ENCODE results near the gene PUS1.
"Not testable (repeated sequence)": the region's sequence is repeated elsewhere in the genome, so short reads cannot be mapped to it uniquely, and the experiment has no call there.

The PUS1 gene

DNA sequence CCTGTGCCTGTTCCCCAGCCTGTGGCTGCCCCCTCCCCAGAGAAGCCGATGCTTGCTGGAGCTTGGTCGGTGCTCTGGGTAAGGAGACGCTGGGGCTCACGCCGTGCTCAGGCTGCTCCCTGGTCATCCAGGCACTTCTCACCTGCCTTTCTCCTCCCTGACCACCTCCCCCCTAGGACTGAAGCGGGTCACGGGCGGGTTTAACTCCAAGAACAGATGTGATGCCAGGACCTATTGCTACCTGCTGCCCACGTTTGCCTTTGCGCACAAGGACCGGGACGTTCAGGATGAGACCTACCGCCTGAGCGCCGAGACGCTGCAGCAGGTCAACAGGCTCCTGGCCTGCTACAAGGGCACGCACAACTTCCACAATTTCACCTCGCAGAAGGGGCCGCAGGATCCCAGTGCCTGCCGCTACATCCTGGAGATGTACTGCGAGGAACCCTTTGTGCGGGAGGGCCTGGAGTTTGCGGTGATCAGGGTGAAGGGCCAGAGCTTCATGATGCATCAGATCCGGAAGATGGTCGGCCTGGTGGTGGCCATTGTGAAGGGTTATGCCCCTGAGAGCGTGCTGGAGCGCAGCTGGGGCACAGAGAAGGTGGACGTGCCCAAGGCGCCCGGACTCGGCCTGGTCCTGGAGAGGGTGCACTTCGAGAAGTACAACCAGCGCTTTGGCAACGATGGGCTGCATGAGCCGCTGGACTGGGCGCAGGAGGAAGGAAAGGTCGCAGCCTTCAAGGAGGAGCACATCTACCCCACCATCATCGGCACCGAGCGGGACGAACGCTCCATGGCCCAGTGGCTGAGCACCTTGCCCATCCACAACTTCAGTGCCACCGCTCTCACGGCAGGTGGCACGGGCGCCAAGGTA, 12.3 kb downstream of the PUS1 start:
- DNase-seq = no peak

DNA sequence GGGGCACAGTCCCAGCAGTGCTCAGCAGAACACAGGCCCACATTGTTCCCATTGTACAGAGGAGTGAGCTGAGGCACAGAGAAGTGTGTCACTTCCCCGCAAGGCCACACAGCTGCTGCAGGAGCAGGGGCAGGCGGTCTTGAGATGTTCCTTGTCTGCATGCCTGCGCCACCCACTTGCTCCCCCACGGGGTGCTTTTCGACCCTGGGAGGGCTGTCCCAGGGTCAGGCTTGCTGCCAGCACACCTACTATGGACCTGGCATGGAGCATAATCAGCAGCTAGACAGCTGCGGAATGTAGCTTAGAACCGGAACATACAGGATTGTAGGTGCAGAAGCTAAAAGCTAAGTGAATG, 12.9 kb downstream of the PUS1 start:
- no peak for DNase-seq

DNA sequence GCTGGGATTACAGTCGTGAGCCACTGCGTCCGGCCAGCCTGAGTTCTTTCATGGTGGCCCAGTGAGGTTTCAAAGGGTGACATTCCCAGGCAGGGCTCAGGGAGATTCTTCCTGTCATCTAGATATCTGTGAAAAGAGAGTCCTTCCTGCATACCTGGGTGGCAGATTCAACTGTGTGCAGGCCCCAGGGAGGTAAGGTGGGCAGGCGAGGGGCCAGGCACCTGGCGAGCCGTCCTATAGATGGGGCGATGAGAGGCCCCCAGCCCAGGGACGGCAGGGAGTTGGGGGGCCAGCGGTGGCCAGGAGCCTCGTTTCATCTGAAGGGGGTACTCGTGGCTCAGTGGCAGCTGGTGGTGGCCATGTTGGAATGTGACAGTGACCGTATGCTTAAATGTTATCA, 13.6 kb downstream of the PUS1 start:
- no peak for DNase-seq

DNA sequence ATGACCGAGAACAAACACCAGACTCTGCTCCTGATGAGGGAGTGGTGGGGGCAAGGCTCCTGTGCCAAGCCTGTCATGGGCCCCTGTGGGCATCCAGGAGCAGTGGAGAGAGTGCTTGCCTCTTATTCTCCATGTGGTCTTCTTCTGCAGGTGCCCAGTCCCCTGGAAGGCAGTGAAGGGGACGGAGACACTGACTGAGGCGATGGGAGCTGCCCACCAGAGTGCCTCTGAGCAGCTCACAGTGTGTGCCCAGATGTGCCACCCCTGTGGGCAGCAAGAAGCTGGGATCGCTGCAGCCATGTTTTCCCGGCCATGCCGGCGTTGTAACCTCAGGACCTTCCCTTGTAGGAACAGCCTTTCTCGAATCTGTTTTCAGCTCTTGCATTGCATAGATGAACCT, 14.3 kb downstream of the PUS1 start:
- DNase-seq = no peak

DNA sequence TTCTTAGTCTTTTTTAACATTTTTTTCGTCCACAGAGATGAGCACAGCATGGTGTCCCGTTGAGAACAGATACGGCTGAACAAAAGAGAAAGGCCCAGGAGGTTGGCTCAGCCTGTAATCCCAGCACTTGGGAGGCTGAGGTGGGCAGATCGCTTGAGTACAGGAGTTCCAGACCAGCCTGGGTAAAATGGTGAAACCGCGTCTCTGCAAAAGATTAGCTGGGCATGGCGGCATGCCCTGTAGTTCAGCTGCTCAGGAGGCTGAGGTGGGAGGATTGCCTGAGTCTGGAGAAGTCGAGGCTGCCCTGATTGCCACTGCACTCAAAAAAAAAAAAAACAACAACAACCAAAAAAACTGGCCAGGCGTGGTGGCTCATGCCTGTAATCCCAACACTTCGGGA, 14.8 kb downstream of the PUS1 start:
- DNase-seq = no peak

DNA sequence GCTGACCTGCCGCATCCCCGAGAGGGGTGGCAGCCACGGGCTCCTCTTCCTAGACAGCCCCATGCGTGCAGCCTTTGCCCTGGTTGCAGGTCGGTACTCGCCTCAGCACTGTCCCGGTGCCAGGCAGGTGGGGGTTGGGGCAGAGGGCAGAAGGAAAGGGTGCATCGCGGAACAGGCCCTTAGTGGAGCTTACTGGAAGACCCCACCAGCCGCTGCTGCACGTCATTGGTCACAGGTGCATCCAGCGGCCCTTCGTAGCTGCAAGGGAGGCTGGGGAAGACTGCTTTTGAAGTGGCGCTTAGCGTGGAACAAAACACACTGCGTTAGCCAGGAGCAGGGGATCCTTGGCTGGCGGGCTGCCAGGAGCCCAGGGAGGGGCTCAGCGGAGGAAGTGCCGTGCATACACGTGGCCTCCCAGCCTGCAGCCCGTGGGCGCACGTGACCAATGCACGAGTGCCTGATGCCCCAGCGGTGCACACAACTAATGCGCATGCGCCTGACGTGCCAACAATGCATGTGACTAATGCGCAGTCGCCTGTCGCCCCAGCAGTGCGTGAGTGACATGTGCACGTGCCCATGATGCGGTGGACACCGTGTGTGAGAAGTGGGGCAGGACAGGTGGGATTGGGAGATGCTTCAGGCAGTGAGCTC, 15.7 kb downstream of the PUS1 start:
- DNase-seq = no peak

DNA sequence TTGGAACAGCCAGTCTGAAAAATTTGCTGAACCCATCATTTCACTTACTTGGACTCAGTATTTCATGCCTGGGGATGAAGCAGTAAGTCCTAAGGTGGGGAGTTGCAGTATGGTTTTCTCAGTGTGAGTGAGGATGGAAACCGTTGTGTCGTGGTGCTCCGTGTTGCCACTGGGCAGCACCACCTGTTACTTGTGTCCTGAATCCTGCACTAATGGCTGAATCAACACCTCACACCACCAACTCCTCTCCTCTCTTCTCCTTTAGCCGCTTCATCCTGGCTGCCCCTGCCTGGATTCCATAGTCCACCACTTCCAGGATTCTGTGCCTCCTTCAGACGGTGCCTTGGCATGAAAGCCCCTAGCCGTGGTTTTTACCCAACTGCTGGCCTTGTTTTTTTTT, 17.7 kb downstream of the PUS1 start:
- no peak for DNase-seq

DNA sequence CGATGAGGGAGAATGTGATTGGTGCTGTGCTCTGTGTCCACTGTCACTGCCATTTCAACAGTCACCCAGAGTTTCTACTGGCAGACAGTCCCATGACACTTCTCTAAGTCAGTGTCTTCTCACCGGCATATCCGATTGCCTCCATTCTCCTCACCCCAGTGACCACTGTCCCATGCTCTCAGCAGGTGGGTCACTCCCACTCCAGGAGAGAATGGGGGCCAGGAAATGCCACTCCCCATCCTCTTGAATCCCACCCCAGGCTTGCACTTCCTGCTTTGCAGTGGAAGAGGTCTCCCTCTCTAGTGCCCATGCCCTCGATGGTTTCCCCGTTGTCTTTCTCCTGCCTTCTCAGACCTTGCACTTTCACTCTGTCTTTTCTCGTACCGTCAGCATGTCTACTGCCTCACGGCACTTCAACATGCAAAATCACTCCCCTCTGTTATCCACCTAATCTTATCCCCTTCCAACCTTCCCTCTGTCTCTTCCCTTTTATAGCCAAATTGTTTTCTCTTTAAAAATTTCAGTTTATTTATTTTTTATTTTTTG, 18.5 kb downstream of the PUS1 start:
- no peak for DNase-seq

DNA sequence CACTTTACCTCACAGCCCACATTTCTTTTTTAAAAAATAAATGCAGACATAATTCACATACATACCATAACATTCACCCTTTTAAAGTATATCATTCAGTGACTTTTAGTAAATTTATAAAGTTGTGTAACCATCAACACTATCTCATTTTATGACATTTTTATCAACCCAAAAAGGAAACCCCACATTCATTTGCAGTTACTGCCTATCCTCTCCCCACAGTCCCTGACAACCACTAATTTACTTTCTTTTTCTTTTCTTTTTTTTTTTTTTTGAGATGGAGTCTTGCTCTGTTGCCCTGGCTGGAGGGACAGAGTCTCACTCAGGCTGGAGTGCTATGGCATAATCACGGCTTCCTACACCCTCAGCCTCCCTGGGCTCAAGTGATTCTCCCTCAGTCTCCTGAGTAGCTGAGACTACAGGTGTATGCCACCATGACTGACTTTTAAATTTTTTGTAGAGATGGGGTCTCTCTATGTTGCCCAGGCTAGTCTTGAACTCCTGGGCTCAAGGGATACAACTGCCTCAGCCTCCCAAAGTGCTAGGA, 19.2 kb downstream of the PUS1 start:
- DNase-seq = no peak

DNA sequence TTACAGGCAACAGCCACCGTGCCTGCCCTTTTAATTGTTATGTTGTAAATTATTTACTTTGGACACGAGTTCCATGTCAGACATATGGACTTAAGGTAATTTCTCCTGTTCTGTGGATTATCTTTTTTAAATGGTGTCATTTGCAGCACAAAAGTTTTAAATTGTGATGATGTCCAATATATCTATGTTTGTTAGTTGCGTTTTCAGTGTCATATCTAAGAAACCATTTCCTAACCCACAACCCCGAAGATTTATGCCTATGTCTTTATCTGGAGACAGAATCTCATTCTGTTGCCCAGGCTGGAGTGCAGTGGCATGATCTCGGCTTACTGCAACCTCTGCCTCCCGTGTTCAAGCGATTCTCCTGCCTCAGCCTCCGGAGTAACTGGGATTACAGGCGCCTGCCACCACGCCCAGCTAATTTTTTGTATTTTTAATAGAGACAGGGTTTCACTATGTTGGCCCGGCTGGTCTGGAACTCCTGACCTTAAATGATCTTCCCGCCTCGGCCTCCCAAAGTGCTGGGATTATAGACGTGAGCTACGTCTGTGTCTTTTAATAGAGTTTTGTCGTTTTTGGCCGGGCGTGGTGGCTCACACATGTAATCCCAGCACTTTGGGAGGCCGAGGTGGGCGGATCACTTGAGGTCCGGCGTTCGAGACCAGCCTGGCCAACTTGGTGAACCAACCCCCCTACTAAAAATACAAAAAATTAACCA, 19.8 kb downstream of the PUS1 start:
- not testable (repeated sequence) for DNase-seq

DNA sequence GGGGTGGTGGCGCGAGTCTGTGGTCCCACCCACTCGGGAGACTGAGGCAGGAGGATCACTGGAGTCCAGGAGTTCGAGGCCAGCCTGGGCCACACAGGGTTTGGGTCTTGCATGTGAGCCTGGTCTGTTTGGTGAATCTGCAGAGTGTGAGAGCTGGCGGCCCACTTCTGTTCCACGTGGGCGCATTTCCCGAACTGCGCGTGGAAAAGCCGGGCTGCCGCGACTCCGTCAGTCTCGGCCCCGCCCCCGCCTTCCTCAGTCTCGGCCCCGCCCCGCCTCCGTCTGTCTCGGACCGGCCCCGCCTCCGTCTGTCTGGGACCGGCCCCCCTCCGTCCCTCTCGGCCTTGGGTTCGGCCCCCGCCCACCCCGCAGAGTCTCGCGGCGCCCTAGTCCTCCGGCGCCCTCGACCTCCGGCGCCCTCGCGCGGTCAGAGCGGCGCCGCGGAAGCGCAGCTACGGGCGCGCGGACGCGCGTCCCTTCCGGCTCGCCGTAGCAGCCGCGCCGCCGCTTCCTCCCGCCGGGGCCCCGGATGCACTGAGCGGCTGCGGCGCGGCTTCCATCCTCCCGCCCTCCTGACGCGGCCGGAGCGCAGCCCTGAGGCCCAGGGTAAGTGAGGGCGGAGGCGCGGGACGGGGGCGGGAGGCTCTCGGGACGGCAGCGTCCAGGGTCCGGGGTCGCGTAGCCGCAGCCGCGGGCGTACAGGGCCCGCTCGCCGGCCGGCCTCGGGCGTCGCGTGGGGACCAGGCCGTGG, 20.5 kb downstream of the PUS1 start, which contains the start of gene EP400:
Gene EP400, plus strand, starts transcription at position 512 of the 751 bp plus-strand sequence. CDS start 10,678 bp downstream, outside the sequence.
- peak; percentile 79 for DNase-seq

DNA sequence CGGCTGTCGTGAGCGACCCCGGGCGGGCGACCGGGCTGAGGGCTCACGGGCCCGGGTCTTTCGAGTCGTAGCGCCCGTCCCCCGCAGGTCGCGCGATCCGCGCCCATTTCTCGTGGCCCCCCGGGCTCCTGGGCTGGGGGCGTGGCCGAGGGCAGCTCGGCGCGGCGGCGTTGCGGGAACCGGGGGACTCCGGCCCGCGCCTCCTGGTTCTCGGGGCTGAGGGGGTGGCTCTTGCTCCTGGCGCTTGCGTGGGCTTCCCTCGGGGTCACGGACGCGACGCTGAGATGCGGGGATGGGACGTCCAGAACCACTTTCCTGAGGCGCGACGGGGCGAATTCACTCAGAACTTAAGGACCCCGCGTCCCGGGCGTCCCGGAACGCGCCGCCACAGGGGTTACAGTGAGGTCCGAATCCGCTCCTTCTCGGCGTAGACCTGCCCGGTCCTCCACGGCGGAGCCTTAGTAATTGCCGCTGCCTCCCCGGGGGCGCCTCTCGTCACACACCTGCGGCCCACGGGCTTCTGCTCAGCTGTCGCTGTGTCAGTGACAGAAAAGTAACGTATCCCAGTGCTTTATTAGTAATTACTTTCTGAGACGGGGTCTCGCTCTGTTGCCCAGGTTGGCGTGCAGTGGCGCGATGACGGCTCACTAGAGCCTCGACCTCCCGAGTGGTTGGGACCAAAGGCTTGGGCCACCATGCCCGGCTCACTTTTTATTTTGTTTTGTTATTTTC, 21.3 kb downstream of the PUS1 start:
- no peak for DNase-seq

DNA sequence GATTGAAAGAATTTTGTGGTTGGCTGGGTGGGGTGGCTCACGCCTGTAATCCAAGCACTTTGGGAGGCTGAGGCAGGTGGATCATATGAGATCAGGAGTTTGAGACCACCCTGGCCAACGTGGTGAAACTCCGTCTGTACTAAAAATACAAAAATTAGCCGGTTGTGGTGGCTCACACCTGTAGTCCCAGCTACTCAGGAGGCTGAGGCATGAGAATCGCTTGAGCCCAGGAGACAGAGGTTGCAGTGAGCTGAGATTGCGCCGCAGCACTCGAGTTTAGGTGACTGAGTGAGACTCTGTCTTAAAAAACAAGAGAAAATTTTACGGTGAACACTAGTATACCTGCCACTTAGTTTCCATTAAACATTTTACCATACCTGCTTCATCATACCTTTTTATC, 24.7 kb downstream of the PUS1 start:
- DNase-seq = not testable (repeated sequence)

DNA sequence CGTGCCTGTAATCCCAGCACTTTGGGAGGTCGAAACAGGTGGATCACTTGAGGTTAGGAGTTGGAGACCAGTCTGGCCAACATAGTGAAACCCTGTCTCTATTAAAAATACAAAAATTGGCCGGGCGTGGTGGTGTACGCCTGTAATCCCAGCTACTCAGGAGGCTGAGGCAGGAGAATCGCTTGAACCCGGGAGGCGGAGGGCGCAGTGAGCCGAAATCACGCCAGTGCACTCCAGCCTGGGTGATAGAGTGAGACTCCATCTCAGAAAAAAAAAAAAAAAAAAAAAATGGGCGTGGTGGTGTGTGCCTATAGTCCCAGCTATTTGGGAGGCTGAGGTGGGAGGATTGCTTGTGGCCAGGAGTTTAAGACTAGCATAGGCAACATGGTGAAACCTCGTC, 25.4 kb downstream of the PUS1 start:
- DNase-seq = not testable (repeated sequence)

DNA sequence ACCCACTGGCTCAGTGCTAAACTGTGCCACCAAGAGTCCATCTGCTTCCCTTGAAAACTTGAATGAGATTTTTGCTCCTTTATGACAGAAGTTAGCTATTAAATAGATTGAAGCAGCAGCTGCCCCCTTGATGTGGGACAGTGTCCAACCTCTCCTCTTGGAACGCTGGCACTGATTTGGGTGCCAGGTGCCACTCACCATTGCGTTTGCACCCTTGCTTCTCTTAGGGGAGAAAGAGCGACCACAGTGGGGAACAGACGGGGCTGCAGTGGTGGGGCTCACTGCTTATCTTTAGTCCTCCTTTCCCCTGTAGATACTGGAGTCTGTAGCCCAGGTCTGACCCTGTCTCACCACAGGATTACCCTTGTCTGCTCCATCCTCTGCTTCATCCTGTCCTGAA, 30.0 kb downstream of the PUS1 start:
- DNase-seq = no peak

DNA sequence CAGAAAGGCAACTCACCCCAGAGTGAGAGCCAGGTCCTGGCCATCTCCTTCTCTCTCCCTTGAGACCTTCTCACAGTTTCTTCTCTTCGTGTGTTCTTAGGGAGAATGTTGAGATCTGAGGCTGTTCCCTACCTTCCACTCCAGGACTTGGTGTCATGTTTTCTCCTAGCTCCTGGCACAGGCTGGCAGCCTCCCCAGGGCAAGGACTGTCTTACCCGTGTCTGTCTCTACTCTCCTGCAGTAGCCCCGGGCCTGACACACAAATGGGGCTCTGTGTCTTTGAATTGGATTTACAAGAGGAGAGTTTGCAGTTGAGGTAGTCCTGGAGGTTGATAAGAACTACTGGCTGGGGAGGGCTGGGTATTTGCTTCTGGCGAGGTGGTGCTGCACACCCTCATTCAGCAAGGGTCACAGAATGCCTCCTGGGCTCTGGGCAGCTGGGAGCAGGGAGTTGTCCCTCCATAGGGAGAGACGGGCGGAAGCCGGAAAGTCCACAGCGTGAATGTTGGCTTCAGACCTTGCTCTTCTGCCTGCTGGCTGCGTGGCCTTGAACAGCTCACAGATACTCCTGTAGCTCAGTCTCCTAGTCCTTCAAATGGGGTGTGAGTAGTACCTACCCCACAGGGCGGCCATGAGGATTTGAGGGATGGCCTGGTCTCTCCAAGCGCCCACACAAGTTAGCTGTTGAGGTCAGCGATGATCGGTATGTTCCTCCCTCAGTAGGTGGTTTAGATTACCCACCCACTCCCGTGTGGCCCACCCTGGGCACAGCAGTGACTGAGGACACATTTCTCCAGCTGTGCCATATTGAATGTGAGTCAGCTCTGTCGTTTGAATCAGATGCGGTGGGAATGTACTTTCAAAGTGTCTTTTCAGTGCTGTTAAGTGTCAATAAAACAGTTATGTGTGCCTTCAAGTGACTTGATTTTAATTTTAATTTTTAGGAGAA, 30.8 kb downstream of the PUS1 start:
- DNase-seq = no peak

DNA sequence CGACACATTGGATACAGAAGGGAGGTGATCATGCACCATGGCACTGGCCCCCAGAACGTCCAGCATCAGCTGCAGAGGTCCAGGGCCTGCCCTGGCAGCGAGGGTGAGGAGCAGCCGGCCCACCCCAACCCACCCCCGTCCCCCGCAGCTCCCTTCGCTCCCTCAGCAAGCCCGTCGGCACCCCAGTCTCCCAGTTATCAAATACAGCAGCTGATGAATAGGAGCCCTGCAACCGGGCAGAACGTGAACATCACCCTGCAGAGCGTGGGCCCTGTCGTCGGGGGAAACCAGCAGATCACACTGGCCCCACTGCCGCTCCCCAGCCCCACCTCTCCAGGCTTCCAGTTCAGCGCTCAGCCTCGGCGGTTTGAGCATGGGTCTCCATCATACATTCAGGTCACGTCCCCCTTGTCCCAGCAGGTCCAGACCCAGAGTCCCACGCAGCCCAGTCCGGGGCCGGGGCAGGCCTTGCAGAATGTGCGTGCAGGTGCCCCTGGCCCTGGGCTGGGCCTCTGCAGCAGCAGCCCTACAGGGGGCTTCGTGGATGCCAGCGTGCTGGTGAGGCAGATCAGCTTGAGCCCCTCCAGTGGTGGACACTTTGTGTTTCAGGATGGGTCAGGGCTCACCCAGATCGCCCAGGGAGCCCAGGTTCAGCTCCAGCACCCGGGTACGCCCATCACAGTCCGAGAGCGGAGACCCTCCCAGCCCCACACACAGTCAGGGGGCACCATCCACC, 31.7 kb downstream of the PUS1 start:
- not testable (repeated sequence) for DNase-seq

DNA sequence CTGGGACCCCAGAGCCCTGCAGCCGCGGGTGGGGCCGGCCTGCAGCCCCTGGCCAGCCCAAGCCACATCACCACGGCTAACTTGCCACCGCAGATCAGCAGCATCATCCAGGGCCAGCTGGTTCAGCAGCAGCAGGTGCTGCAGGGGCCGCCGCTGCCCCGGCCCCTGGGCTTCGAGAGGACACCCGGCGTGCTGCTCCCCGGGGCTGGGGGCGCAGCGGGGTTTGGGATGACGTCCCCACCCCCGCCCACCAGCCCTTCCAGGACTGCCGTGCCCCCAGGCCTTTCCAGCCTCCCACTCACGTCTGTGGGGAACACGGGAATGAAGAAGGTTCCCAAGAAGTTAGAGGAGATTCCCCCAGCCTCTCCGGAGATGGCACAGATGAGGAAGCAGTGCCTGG, 32.3 kb downstream of the PUS1 start:
- not testable (repeated sequence) for DNase-seq

DNA sequence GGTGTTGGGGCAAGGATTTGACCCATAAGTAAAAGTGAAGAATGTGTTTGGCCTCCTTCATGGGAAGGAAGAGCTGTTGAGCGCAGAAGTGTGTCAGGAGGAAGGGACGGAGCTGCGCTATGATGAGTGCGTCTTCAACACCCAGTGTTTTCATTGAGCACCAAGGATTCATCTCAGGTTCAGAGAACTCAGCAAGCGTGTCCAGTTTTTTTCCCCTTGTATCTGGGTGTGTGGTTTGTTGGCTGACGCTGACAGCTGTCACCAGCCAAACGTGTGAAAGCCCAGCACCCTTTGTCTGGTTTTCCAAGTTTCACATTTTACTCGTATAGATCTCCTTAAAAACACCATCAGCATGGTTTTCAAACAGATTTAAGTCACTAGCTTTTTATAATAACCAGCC, 33.0 kb downstream of the PUS1 start:
- no peak for DNase-seq

DNA sequence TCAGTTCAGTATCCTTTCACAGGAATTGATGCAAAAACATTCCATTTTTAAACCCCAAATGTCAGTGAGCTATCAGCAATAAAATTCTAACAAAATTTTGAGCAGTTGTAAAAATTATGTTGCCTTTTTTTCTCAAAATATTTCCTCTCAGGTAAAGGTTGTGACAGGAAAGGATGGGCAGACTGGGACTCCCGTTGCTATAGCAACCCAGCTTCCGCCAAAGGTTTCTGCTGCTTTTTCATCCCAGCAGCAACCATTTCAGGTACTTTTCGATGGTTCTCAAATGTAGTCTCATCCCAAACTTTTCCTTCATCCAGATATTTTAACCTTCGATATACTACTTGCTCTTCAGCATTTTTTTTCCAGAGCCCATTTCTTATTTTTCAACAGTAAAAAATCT, 34.3 kb downstream of the PUS1 start:
- no peak for DNase-seq

Data from NCI-H2227 treated with DMSO at 0.1 percent for 48 hours (cell line).